Vagina (tissue), 2 donors: ENCODE data around the gene VPS35L. TPM values are rescaled to one million over a fixed set of nuclear protein-coding genes. Genes with fewer than 3 reads are reported as not detected.

Source experiments
- DNase-seq, 2 donors: peaks; one replicate each; pipeline ENCODE4 v3.0.0-alpha.2; 2017; ENCODE audit errors: extremely low spot score in 2 of 2
- H3K27ac ChIP-seq: fragments of 200-600 bp; sonication (generic); one replicate; pipeline ENCODE4 v1.5.1; 2019
- H3K27me3 ChIP-seq: fragments of 200-600 bp; sonication (generic); one replicate; pipeline ENCODE4 v1.5.1; 2019
- H3K36me3 ChIP-seq, 2 donors: fragments of 200-600 bp; sonication (generic); one replicate each; pipeline ENCODE4 v1.5.1; 2017 to 2019
- H3K4me1 ChIP-seq: fragments of 200-600 bp; sonication (generic); one replicate; pipeline ENCODE4 v1.5.1; 2019
- H3K4me3 ChIP-seq, 2 donors: fragments of 200-600 bp; sonication (generic); 1 replicate in 1 of 2; 2 replicates in 1 of 2; pipeline ENCODE4 v1.5.1; 2016 to 2019
- H3K9me3 ChIP-seq: fragments of 200-600 bp; sonication (generic); one replicate; pipeline ENCODE4 v1.5.1; 2019
- CTCF ChIP-seq, 3 experiments: fragments of 450-650 bp in 2 of 3; fragments of 200-600 bp in 1 of 3; sonication (generic) in 1 of 3; IDR thresholded peaks; one replicate each; pipeline ENCODE4 v1.5.1; 2017 to 2019; ENCODE audit warnings: antibody characterized with exemption in 3 of 3, mild to moderate bottlenecking in 2 of 3, moderate library complexity in 2 of 3
- POLR2A ChIP-seq, 2 donors: fragments of 450-650 bp; IDR thresholded peaks; one replicate each; pipeline ENCODE4 v1.6.1; 2017; ENCODE audit warnings: antibody characterized with exemption in 2 of 2, mild to moderate bottlenecking in 2 of 2, moderate library complexity in 2 of 2
- POLR2AphosphoS5 ChIP-seq, 2 donors: sonication (generic); formaldehyde crosslinking; IDR thresholded peaks; one replicate each; pipeline ENCODE4 v1.9.0; 2017; ENCODE audit warnings: antibody characterized with exemption in 2 of 2, mild to moderate bottlenecking in 2 of 2, low read depth in 1 of 2; ENCODE audit not compliant: insufficient read depth in 1 of 2
- intact Hi-C: fragments of 100-400 bp; cut with DNase I; formaldehyde crosslinking; loops from one replicate; pipeline ENCODE4 v1.15.1; 2023
- total RNA-seq: library from RNA; depleted of rRNA; stranded (reverse); fragments of >200 nt; gene quantifications from one replicate; pipeline ENCODE4 v1.2.3, GENCODE V29; 2016

The VPS35L gene
- total RNA-seq, 1 donor from 2014 or later, result 39.8 TPM

GRCh38 chr16:19513377-19514053 lies 42.0 kb upstream of the VPS35L start:
- Histone ChIP-seq H3K4me1 (peaks cover 10% of the 10 kb centered on the region), H3K27ac (no peak overlapping the region), H3K36me3 (peaks cover 0 to 41% of the 10 kb centered on the region in 2 donors), H3K4me3 (no peak overlapping the region), H3K9me3 (no peaks in the 10 kb centered on the region), H3K27me3 (no peaks in the 10 kb centered on the region)
- intact Hi-C loops, result no loop called here
- TF ChIP-seq POLR2AphosphoS5 (IDR thresholded peaks at IDR 0.05; ENCODE audit: insufficient read depth in 1 of 2, low read depth in 1 of 2) (no peak), CTCF (IDR thresholded peaks at IDR 0.05) (no peak), POLR2A (IDR thresholded peaks at IDR 0.05) (no peak)
- DNase-seq, result no peak

- intact Hi-C loops, result no loop called here
- Histone ChIP-seq H3K27ac (no peak overlapping the region), H3K4me1 (peaks cover 24% of the 10 kb centered on the region), H3K4me3 (no peak overlapping the region), H3K9me3 (no peaks in the 10 kb centered on the region), H3K27me3 (no peaks in the 10 kb centered on the region), H3K36me3 (peaks cover 0 to 30% of the 10 kb centered on the region in 2 donors)
- DNase-seq, result no peak
- no peak for TF ChIP-seq CTCF (IDR thresholded peaks at IDR 0.05)
- TF ChIP-seq POLR2AphosphoS5 (IDR thresholded peaks at IDR 0.05; ENCODE audit: insufficient read depth in 1 of 2, low read depth in 1 of 2), result no peak
- TF ChIP-seq POLR2A (IDR thresholded peaks at IDR 0.05), result no peak
Observed at GRCh38 chr16:19515757-19516156, 39.7 kb upstream of the VPS35L start.

- DNase-seq, result no peak
- TF ChIP-seq POLR2A (IDR thresholded peaks at IDR 0.05) (no peak), CTCF (IDR thresholded peaks at IDR 0.05) (no peak), POLR2AphosphoS5 (IDR thresholded peaks at IDR 0.05; ENCODE audit: insufficient read depth in 1 of 2, low read depth in 1 of 2) (peak in 1 of 2 donors; percentile 49)
- intact Hi-C loops, result no loop called here
- no peaks in the 10 kb centered on the region for H3K27me3 ChIP-seq
- H3K4me1 ChIP-seq, result peaks cover 36% of the 10 kb centered on the region
- no peaks in the 10 kb centered on the region for H3K9me3 ChIP-seq
- H3K27ac ChIP-seq, result no peak overlapping the region
- H3K36me3 ChIP-seq, result peaks cover 0 to 30% of the 10 kb centered on the region in 2 donors
- no peak overlapping the region for H3K4me3 ChIP-seq
Observed at GRCh38 chr16:19517424-19518089, 37.9 kb upstream of the VPS35L start.

- no peak for DNase-seq
- no peaks in the 10 kb centered on the region for H3K27me3 ChIP-seq
- peaks cover 0 to 30% of the 10 kb centered on the region in 2 donors for H3K36me3 ChIP-seq
- TF ChIP-seq POLR2A (IDR thresholded peaks at IDR 0.05) (no peak), POLR2AphosphoS5 (IDR thresholded peaks at IDR 0.05; ENCODE audit: insufficient read depth in 1 of 2, low read depth in 1 of 2) (no peak), CTCF (IDR thresholded peaks at IDR 0.05) (no peak)
- no peak overlapping the region for H3K4me3 ChIP-seq
- no peaks in the 10 kb centered on the region for H3K9me3 ChIP-seq
- H3K27ac ChIP-seq, result no peak overlapping the region
- intact Hi-C loops, result no loop called here
- H3K4me1 ChIP-seq, result peaks cover 43% of the 10 kb centered on the region
Observed at GRCh38 chr16:19518388-19518787, 37.1 kb upstream of the VPS35L start.

- intact Hi-C loops, result no loop called here
- TF ChIP-seq POLR2AphosphoS5 (IDR thresholded peaks at IDR 0.05; ENCODE audit: insufficient read depth in 1 of 2, low read depth in 1 of 2) (no peak), CTCF (IDR thresholded peaks at IDR 0.05) (no peak), POLR2A (IDR thresholded peaks at IDR 0.05) (no peak)
- DNase-seq, result no peak
Observed at GRCh38 chr16:19520861-19521331, 34.6 kb upstream of the VPS35L start.

More at GRCh38 chr16:19520861-19521331, 34.6 kb upstream of the VPS35L start:
- peaks cover 0 to 14% of the 10 kb centered on the region in 2 donors for H3K36me3 ChIP-seq
- H3K27ac ChIP-seq, result peak overlapping the region; percentile 79
- H3K9me3 ChIP-seq, result no peaks in the 10 kb centered on the region
- peaks cover 57% of the 10 kb centered on the region for H3K4me1 ChIP-seq
- peak overlapping the region; percentile 78 to 79 for H3K4me3 ChIP-seq
- H3K27me3 ChIP-seq, result no peaks in the 10 kb centered on the region
